HTERT RPE-1 (cell line): ENCODE data around the gene ATP5MC3.
"Not testable (repeated sequence)": the region's sequence is repeated elsewhere in the genome, so short reads cannot be mapped to it uniquely, and the experiment has no call there.

Experiments used
- in situ Hi-C: fragments of 300-500 bp; cut with MboI; formaldehyde crosslinking; loops from 4 replicates; pipeline ENCODE4 v1.14.3; 2020; ENCODE audit warnings: low sequenced_read_pairs

The ATP5MC3 gene

DNA sequence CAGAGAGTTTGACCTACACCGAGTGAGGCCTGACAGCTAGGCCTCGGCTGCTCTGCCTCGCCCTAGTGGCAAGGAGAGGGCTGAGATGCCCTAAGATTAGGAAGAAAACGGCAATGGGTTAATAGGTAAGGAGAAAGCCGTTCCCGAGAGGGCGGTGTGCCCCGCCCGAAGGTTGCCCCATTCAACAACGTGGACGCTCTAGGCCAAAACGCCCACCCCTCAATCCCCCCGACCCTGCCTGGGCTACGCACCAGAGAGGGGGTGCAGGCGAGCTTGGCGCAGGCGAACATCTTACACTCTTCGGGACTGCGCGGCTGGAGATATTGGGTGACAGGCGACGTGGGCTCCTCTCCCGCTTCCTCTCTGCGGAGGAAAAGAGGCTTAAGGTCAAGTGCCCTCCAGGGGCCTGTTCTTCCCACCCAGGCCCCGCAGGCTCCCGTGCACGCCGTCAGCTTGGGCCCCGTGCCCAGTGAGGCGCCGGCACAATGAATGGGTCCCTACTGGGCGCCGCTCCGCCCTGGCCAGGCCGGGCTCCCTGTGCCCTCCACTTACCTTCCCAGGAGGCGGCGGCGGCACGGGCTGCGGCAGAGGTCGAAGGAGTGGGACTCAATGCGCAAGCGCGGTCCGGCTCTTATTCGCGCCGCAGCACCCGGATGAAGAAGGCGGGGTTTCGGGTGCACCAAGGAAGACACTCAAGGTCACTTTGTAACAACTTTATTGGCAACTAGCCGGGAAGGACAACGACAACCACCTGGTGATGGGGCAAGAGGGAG lies at the start of gene ATP5MC3:
Gene ATP5MC3 (minus strand): TSS at position 607 of the 773 bp plus-strand sequence. CDS start 317 bp downstream, at position 290.
- in situ Hi-C loops = no loop called here

DNA sequence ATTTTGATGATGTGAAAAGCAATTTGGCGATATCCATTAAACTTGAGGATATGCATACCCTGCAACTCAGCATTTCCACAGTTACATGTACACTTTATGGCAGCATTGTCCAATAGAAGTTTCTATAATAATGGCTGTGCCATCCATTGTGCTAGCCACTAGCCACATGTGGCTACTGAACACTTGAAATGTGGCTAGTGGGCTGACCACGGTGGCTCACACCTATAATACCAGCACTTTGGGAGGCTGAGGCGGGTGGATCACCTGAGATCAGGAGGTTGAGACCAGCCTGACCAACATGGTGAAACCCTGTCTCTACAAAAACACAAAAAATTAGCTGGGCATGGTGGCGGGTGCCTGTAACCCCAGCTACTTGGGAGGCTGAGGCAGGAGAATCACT lies 47.1 kb upstream of the ATP5MC3 start:
- in situ Hi-C loops = not testable (repeated sequence)

DNA sequence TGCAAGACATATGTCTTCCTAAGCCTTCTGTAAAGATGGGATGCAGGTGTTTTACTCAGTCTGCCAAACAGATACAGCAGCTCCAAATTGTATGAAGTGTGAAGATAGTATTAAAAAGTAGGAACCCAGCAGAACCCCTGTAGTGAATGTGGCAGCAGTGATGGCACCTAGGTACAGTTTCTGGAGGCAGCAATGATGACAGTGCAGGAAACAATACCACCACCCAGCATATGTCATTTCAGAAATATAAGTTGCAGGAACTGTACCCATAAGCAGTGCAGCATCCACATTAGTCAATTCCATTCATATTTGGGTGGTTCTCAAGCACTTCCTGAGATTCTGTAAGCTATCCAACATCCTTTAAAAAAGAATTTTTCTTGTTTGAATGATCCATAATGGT lies 46.7 kb upstream of the ATP5MC3 start:
- in situ Hi-C loops = no loop called here

DNA sequence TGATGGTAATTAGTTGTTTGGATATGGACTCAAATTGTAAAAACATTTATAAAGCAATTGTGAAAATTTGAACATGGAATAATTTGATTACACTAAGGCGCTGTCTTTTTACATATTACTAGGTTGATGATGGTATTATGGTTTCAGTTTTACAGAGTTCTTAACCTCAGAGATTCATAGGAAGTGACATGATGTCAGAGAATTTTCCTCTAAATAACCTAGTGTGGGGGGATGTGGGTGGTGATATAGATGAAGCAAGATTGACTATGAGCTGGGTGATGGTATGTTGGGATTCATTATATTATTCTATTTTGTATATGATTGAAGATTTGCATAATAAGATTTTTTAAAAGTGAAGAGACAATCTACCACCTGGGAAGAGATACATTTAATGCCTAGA lies 45.9 kb upstream of the ATP5MC3 start:
- in situ Hi-C loops = no loop called here

DNA sequence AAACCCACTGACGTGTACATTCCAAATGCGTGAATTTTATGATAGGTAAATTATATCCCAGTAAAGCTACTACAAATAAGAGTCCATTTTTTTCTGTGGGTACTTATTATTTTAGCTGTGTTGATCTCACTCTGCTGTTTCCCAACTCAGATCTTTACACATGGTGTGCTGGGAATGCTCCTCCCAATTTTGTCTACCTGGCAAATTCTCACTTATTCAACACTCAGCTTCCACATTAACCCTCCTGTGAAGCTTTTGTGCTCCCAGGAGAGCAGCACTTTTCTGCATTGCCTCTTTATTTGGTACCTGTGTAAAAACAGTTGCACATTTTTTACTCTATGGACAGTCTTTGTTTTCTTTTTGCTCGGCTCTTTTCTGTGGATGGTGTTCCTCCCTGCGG lies 38.6 kb upstream of the ATP5MC3 start:
- in situ Hi-C loops = no loop called here

DNA sequence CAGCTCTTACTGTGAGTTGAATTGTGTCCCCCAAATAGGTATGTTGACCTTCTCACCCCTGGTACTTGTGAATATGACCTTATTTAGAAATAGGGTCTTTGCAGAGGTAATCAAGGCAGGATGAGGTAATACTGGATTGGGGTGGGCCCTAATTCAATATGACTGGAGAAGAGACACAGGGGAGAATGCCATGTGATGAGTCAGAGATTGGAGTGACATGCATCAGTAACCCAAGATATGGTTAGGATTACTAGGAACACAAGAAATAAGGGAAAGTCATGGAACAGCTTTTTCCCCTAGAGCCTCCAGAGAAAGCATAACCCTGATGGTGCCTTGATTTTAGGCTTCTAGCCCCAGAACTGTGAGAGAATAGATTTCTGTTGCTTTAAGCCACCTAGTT lies 37.0 kb upstream of the ATP5MC3 start:
- in situ Hi-C loops = no loop called here

DNA sequence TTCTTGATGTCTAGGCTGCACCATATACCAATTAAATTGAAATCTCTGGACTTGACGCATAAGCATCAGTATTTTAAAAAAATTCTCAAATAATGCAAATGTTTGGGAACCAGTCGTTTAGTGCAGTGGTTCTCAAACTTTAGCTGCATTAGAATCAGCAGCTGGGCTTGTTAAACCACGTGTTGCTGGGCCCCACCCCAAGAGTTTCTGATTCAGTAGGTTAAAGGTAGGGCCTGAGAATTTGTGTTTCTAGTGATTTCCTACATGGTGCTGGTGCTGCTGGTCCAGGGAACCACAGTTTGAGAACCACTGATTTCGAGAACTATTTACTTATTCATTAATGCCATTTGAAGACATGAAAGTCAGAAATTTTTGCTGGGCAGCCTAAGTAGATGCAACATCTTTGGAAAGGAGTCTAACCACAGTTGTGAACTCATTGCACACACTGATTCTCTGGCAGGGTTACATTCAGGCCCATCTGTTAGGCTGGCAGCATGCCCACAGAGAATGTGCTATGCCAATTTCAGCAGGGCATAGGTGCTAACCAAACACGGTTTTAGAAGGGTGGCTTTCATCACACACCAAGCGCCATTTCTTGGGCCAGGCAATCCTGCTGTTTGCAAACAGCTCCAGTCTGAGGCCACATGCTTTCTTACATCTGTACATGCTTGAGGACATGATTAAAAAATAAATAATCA lies 26.4 kb upstream of the ATP5MC3 start:
- in situ Hi-C loops = no loop called here

DNA sequence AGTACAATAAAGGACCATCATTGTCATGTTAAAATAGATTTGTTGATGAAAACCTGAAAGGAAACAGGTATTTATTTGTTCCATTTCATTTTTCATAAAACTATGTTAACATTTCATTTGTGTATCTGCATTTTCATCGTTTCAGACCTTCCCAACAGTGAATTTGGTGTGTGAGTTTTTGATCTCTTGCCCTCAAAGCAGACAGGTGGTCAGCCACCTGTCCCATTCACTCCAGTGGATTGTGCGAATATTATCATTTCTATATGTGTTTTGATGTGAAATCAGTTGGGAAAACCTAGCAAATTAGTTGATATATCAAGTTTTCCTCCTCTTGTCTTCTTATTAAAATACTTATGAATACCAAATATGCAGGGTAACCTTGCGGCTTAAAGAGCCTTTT lies 25.4 kb upstream of the ATP5MC3 start:
- in situ Hi-C loops = no loop called here

DNA sequence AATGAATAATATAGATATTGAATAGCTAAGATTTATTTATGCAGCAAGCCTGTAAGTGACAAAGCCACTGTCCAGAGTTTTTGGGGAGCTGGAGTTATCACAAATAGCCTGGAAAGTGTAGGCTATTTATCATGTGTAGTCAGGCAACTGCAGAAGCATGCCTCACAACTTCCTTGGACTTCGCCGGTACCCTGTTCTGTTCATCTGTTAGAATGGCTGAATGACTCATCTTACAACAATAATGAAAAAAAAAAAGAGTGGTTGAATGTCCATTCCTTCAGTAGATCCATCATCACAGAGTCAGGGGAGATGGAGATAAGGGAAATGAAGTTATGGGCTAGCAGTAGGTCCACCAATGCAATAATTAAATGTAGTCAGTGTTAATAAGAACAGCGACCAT lies 24.0 kb upstream of the ATP5MC3 start:
- in situ Hi-C loops = no loop called here

DNA sequence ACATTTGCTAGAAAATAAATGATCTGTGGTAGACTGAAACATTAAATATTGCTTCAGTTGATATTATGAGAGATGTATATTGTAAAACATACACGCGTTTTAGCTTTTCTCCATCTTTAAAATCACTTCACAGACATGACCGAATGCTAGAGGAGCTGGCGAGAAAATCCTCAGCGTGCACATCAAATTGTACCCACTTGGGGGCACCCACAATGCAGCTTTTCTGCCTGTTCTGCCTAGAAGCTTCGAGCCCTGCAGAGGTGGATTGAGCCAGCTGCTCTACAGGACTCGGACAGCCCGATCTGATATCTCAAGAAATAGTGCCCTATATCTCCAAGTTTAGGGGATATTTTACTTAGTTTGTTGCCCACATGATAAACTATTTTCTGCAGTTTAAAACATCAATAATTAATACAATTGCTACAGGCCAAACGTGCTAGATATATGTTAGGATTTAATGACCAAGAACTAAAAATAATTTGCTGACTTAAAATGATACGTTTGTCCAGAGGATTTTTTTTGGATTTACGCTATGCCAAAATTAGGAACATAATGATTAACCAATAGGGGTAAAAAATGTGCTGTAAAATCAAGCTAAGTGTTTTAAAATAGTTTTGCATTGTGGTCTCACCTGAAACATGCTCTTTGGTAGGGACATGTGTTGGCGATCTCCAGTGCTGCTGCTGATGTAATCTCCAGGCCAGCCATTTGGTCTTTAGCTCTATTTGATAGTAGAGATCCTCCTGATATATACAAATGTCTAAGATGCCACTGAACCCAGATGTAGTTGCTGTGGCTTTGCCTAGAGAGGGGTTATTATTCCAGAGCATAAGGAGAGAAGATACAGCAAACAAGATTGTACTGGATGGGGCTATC lies 22.3 kb upstream of the ATP5MC3 start:
- in situ Hi-C loops = no loop called here

DNA sequence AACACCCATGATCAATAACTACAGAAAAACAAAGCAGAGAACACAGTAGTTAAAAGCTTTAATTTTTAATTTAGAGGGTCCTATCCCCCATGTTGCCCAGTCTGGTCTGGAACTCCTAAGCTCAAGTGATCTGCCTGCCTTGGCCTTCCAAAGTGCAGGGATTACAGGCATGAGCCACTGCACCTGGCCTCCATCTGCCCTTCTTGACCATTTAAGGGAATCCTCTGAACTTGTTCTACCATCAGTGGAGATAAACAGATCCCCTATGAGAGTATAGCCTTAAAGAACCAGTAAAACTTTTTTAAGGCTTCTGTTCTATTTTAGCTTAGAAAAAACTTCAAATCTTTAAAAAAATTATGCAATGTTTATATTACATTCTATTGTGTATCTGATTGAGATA lies 13.5 kb upstream of the ATP5MC3 start:
- in situ Hi-C loops = no loop called here

DNA sequence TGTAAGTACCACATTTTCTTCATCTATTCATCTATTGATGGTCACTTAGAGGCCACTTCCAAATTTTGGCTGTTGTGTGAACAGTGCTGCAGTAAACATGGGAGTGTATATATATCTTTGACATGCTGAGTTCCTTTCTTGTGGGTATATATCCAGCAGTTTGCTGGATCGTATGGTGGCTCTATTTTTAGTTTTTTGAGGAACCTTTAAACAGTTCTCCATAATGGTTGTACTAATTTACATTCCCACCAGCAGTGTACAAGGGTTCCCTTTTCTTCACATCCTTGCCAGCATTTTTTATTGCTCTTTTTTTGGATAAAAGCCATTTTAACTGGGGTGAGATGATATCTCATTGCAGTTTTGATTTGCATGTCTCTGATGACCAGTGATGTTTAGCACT lies 7.3 kb upstream of the ATP5MC3 start:
- in situ Hi-C loops = no loop called here

DNA sequence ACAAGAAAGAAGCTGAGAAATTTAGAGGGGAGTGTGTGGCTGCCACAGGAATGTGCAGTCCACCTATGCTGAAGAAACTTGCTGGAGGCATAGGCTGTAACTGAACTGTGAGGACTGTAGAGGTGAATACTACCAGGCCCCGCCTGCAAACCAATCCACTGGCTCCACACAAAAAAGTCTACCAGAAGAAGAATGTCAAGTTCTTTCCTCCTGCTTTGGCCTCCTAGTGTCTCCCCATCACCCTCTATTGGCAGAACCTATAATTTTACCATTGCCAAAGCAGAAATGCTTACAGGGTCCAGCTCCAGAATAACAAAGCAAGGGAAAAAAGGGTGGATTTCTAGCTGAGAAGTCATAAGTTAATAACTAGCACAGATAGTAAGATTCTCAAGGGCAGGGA lies 5.9 kb upstream of the ATP5MC3 start:
- in situ Hi-C loops = no loop called here

DNA sequence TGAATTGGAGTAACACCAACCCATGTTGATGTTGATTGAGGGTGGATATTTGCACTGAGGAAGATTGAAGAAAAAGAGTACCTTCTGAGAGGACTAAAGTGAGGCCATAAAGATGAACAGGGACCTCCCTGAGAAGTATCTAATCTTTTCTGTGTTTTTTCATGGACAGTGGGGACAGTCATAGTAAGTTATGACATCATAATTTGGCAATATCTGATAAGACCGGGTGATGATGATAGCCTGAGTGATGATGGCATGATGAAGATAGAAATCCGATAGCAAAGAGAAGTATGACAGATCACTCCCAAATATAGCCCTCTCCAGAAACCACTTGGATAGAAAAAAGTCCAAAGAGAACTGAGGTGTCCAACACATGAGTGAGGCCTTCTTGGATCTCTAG lies 2.2 kb upstream of the ATP5MC3 start:
- in situ Hi-C loops = no loop called here

DNA sequence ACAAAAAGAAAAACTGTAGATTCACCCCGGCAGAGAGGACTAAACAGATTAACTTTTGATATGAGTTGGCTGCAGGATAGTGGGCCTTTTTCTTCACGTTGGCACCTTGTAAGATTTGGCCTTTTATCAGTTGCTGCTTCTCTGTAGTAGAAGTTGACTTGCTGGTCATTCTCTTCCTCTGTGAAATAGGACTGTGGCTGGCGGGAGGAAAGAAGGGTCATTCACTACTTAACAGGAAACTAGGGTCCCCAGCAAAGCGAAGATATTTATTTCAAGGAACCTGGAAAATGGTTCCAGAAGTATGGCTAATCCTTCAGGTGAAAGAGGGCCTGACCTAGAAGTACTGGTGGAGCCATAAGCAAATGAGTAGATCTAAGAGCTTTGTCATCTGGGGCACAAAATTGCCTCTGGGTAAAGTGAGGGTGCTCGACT lies 383 bp upstream of the ATP5MC3 start:
- in situ Hi-C loops = no loop called here

DNA sequence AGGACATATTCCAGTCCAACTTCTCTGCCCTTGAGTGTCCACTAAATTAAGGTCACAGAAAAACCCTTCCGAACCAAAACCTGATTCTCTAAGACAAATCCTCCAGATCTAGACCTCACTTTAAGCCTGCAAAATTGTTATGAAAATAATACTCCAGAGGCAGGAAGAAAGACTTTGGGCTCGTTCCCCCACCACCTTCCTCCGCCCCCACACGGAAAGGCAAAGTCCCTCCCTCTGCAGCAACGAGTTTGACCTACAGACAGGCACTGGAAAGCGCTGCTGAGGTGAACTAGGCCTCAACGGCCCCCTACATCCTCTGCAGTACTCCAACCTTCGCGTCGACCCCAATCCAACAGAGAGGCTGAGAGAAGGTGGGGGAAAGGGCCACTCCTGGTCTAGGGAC lies 808 bp downstream of the ATP5MC3 start:
- in situ Hi-C loops = no loop called here

DNA sequence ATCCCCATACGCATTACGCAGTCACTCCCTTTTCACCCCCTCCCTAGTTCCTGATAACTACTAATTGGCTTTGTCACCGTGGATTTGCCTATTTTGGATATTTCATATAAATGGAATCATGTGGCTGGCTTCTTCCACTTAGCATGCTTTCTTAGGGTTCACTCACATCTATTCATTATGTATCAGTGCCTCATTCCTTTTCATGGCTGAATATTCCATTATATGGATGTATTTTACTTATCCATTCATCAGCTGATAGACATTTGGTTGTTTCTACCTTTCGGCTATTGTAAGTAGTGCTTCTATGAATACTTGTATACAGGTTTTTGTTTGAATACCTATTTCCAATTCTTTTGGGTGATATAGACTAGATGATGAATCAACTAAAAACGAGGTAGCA lies 4.9 kb downstream of the ATP5MC3 start:
- in situ Hi-C loops = no loop called here

DNA sequence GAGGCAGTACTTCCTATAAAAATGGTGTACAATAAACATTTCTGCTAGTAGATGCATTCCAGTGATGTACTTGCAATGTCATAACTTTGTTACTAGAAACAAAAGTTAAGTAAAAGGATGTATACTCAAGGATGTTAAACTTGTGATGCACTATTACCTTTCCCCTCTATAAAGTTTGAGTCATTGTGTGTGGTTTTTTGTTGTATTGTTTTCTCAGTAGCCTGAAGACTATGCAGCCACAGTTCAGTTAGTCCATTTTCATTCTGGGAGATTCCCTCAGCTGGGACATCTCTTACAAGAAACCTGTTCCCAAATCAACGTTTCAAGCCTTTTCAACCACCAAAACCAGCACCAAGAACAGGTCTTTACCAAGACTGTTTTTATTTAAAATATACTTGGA lies 5.6 kb downstream of the ATP5MC3 start:
- in situ Hi-C loops = no loop called here

DNA sequence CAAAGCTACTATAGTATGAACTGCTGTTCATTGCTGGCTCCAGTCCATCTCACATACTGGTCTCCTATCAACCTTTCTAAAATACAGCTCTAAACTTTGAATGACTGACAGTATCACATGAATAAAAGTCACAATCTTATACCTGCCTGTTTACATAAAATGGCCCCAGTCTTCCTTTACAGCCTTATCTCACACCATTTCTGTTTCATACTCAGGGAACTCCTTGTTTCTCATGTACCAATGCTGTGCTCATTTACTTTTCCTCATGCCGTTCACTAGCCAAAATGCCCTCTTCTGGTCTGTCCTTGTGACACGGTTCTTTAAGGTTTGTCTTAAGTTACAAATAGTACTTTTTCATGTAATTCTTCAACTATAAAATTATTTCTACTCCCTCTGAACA lies 6.2 kb downstream of the ATP5MC3 start:
- in situ Hi-C loops = no loop called here

DNA sequence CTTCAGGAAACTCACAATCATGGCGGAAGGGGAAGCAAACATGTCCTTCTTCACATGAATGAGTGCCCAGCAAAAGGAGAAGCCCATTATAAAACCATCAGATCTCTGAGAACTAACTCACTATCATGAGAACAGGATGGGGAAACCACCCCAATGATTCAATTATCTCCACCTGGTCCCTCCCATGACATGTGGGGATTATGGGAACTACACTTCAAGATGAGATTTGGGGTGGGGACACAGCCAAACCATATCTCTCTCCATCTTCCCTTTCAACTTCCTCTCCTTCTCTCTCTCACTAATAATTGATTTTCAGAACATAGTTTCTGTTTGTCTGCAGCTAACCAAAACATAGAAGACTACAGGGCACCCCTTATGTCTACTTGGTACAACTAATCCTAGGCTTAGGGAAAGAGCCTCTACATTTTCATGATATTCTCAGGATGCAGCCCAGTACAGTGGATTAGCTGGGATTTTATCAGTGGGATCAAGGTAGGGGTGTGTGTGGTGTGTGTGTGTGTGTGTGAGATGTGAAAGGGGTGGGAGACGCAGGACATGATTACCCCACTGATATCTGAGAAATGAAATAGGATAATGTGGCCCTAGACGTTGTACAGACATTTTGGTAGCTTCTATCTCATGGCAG lies 10.7 kb downstream of the ATP5MC3 start:
- in situ Hi-C loops = no loop called here

DNA sequence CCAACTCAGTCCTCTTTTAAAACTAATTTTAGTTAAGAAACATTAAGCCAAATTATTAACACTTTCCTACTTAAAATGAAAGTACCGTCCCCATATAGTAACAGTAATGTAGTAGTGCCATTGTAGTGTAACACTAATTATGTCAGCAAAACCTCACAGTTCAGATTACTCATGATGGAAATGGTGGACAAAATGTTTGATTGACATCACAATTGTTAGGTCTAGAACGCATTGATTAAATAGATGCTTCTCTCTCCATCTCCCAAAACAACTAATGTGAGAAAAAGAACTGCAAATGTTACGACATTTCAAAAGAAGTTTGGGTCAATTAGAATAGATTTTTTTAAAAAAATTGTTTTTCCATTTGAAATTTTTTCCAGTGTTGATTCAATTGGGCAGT lies 12.3 kb downstream of the ATP5MC3 start:
- in situ Hi-C loops = no loop called here
